Stimulated activated naive CD8-positive, alpha-beta T cell treated with anti-CD3 and anti-CD28 coated beads, Interleukin-15, amount 100 ng/mL, for 72 hours (primary cell): ENCODE measurements around the gene SCAMP5.

Experiments
- ATAC-seq: fragments of 150-1000 bp; cut with Tn5 transposase; 2 replicates; pipeline ENCODE4 v1.10.0; 2021; ENCODE audit warnings: mild to moderate bottlenecking, moderate library complexity
- DNase-seq, 2 donors: peaks; one replicate each; pipeline ENCODE4 v3.0.0; 2021 to 2022
- H3K27ac Mint-ChIP-seq, 2 donors: one replicate each; pipeline ENCODE4 v1.8.0; 2022; ENCODE audit warnings: mild to moderate bottlenecking in 2 of 2, mixed read lengths in 2 of 2, moderate library complexity in 2 of 2
- H3K27me3 Mint-ChIP-seq: one replicate; pipeline ENCODE4 v1.8.0; 2022; ENCODE audit warnings: mixed read lengths
- H3K4me1 Mint-ChIP-seq: one replicate; pipeline ENCODE4 v1.8.0; 2022; ENCODE audit warnings: mild to moderate bottlenecking, mixed read lengths
- H3K4me3 Mint-ChIP-seq, 2 donors: one replicate each; pipeline ENCODE4 v1.8.0; 2022; ENCODE audit warnings: mild to moderate bottlenecking in 2 of 2, mixed read lengths in 2 of 2, moderate library complexity in 1 of 2
- H3K9me3 Mint-ChIP-seq, 2 donors: one replicate each; pipeline ENCODE4 v1.8.0; 2022; ENCODE audit warnings: mixed read lengths in 2 of 2

SCAMP5 gene

GRCh38 chr15:75043509-75044257 is 48.3 kb downstream of the SCAMP5 start:
- DNase-seq (no peak), ATAC-seq (no peak)
- no peaks in the 10 kb centered on the region for H3K27me3 Mint-ChIP-seq
- H3K4me3 Mint-ChIP-seq, result peak overlapping the region in 1 of 2 donors; percentile 44
- no peak overlapping the region for H3K27ac Mint-ChIP-seq
- no peaks in the 10 kb centered on the region for H3K9me3 Mint-ChIP-seq
- peaks cover 74% of the 10 kb centered on the region for H3K4me1 Mint-ChIP-seq

GRCh38 chr15:75044258-75044878 is 49.0 kb downstream of the SCAMP5 start:
- no peaks in the 10 kb centered on the region for H3K9me3 Mint-ChIP-seq
- no peak for ATAC-seq
- peak overlapping the region; percentile 19 to 85 for H3K27ac Mint-ChIP-seq
- no peak for DNase-seq
- peaks cover 68% of the 10 kb centered on the region for H3K4me1 Mint-ChIP-seq
- H3K27me3 Mint-ChIP-seq, result no peaks in the 10 kb centered on the region
- H3K4me3 Mint-ChIP-seq, result no peak overlapping the region

DNA sequence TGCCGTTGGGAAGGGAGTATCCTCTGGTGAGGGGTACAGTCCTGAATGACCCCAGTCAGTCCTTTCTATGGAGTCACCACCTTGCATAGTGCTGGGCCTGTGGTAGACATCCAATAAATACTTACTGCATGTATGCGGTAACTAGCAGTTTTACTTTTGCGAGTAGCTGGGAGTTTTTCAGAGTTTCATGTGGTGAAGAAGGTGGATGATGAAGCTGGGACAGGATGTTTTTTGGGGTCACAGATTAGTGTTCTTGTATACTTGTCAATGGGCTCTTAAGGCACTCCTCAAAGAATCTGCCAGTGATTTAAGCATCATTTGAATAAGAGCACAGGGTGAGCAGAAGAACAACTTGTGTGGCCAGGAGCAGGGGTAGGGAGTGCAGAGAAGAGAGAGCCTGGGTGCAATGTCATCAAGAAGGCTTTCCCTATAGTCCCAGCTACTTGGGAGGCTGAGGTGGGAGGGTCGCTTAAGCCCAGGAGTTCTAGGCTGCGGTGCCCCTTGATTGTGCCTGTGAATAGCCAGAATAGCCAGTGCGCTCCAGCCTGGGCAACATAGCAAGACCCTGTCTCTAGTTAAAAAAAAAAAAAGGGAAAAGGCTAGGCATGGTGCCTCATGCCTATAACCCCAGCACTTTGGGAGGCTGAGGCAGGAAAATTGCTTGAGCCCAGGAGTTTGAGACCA is 50.1 kb downstream of the SCAMP5 start:
- Mint-ChIP-seq H3K27me3 (no peaks in the 10 kb centered on the region), H3K4me3 (peak overlapping the region in 1 of 2 donors; percentile 7), H3K9me3 (no peaks in the 10 kb centered on the region), H3K4me1 (peaks cover 62% of the 10 kb centered on the region), H3K27ac (no peak overlapping the region)
- peak; percentile 4 for ATAC-seq
- DNase-seq, result peak in 1 of 2 donors; percentile 25

DNA sequence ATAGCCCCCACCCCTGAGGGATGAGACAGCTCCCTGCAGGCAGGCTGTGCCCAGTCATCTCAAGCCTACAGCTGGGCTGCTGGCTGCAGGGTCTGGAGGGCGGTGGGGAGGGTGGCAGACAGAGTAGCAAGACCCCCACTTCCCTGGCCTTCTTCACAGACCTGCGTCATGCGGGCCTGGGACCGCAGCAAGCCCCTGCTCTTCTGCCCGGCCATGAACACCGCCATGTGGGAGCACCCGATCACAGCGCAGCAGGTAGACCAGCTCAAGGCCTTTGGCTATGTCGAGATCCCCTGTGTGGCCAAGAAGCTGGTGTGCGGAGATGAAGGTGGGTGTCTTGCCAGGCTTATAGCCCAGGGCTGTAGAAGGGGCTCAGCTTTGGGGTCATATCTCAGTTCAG is 53.0 kb downstream of the SCAMP5 start:
- H3K4me1 Mint-ChIP-seq, result peaks cover 46% of the 10 kb centered on the region
- H3K27me3 Mint-ChIP-seq, result no peaks in the 10 kb centered on the region
- no peak for DNase-seq
- no peak for ATAC-seq
- peak overlapping the region; percentile 25 to 78 for H3K27ac Mint-ChIP-seq
- no peak overlapping the region for H3K4me3 Mint-ChIP-seq
- H3K9me3 Mint-ChIP-seq, result no peaks in the 10 kb centered on the region

GRCh38 chr15:75049392-75049791 is 54.0 kb downstream of the SCAMP5 start:
- Mint-ChIP-seq H3K9me3 (no peaks in the 10 kb centered on the region), H3K27ac (no peak overlapping the region), H3K4me1 (peaks cover 36% of the 10 kb centered on the region), H3K4me3 (no peak overlapping the region), H3K27me3 (no peaks in the 10 kb centered on the region)
- ATAC-seq, result no peak
- DNase-seq, result no peak

DNA sequence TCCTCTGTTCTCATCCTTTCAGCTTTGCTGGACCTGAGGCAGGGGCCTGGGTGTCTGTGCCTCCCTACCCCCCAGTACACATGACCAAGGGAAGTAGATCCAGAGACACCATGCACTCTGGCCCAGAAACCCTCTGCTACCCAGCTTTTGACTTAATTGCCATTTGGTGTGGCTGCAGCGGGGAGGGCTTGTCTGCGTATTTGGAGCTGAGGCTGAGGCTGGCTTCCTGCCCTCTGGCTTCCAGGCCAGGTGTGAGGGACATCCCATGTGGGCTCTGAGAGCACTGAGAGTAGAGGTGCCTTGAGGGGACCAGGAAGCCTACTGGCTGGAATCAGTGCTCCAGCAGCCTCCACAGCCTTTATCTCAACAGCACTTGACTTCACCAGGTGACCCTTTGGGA is 54.9 kb downstream of the SCAMP5 start:
- DNase-seq (no peak), ATAC-seq (no peak)
- Mint-ChIP-seq H3K9me3 (no peaks in the 10 kb centered on the region), H3K27ac (no peak overlapping the region), H3K4me1 (peaks cover 27% of the 10 kb centered on the region), H3K27me3 (no peaks in the 10 kb centered on the region), H3K4me3 (no peak overlapping the region)

DNA sequence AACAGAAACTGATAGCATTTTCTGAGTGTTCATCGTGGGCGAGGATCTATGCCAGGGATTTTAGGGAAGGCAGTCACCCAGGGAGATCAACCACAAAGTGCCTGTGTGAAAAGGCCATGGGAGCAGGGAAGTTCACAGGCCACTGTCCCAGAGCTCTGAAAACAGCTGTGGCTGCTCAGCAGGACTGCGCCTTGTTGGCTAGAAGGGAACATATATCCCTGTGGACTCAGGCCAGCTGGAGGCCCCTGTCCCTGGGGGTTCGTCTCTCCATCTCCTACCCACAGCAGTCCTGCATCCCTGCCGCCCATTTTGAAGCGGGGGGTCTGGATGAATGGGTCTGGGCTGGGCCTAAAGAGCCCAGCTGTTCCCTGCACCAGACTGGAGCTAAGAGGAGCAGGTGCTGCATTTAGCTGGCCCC is 55.8 kb downstream of the SCAMP5 start:
- H3K27ac Mint-ChIP-seq, result no peak overlapping the region
- ATAC-seq, result no peak

DNA sequence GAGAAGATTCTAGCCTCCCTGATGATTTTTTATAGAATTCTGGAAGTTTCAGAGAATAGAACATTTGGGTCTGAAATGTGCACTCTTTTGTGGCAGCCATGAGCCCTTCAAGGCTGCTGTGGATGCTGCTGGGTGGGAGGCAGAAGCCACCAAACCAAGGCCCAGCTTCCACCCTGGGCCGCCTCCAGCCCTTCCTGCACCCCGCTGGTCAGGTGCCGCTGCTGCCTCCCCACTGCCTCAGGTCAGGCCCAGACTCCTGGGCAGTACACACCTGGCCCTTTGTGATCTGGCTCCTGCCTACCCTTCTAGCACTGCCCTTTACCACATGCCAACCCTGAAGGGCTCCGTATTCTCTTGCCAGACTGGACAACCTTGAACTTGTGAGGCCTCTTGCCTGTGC is 56.3 kb downstream of the SCAMP5 start:
- DNase-seq, result no peak
- ATAC-seq, result no peak
- H3K27me3 Mint-ChIP-seq, result no peaks in the 10 kb centered on the region
- H3K4me3 Mint-ChIP-seq, result no peak overlapping the region
- peaks cover 14% of the 10 kb centered on the region for H3K4me1 Mint-ChIP-seq
- no peaks in the 10 kb centered on the region for H3K9me3 Mint-ChIP-seq
- H3K27ac Mint-ChIP-seq, result no peak overlapping the region

More for the DNA sequence above, 55.8 kb downstream of the SCAMP5 start:
- no peak for DNase-seq
- no peak overlapping the region for H3K4me3 Mint-ChIP-seq
- H3K4me1 Mint-ChIP-seq, result peaks cover 19% of the 10 kb centered on the region
- no peaks in the 10 kb centered on the region for H3K9me3 Mint-ChIP-seq
- H3K27me3 Mint-ChIP-seq, result no peaks in the 10 kb centered on the region

DNA sequence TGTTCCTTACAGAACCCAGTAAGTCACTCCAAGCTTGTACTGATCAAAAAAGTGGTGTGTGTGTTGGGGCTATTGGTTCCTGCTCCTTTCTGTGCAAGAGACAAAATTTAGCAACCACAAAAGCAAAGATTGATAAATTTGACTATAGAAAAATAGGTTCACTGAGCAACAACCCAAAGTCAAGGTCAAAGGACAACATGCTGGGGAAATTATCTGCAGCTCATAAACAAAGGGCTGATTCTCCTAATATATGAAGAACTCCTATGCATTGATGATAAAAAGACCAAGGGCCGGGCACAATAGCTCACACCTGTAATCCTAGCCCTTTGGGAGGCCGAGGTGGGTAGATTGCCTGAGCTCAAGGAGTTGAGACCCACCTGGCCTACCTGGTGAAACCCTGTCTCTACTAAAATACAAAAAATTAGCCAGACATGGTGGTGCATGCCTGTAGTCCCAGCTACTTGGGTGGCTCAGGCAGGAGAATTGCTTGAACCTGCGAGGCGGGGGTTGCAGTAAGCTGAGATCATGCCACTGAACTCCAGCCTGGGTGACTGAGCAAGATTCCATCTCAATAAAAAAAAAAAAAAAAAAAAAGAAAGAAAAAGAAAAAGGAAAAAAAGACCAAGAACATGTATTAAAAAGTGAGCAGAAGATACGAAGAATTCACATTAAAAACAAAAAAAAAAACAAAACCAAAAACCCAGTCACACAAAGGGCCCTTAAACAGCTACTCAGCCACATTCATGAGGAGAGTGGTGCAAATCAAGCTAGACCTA is 57.8 kb downstream of the SCAMP5 start:
- no peaks in the 10 kb centered on the region for H3K9me3 Mint-ChIP-seq

DNA sequence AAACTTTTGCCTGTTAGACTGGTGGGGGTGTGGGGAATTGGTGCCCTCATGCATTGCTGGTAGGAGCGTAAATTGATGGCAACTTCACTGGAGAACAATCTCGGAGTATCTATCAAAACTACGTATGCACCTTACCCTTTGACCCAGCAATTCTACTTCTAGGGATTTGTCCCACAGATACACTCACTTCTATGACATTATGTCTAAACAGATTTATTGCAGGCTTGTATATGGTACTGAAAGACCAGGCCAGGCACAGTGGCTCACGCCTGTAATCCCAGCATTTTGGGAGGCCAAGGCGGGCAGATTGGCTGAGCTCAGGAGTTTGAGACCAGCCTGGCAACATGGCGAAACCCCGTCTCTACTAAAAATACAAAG is 58.4 kb downstream of the SCAMP5 start:
- no peaks in the 10 kb centered on the region for H3K27me3 Mint-ChIP-seq
- no peak overlapping the region for H3K27ac Mint-ChIP-seq
- no peak for DNase-seq

More for the DNA sequence above, 57.8 kb downstream of the SCAMP5 start:
- ATAC-seq (no peak), DNase-seq (no peak)
- Mint-ChIP-seq H3K27ac (peak overlapping the region in 1 of 2 donors; percentile 40), H3K27me3 (no peaks in the 10 kb centered on the region), H3K4me3 (no peak overlapping the region), H3K4me1 (no peaks in the 10 kb centered on the region)

GRCh38 chr15:75054172-75054897 is 59.0 kb downstream of the SCAMP5 start:
- Mint-ChIP-seq H3K27me3 (no peaks in the 10 kb centered on the region), H3K4me3 (no peak overlapping the region), H3K27ac (no peak overlapping the region), H3K9me3 (no peaks in the 10 kb centered on the region), H3K4me1 (no peaks in the 10 kb centered on the region)
- no peak for ATAC-seq
- DNase-seq, result no peak

More for the DNA sequence above, 58.4 kb downstream of the SCAMP5 start:
- H3K4me1 Mint-ChIP-seq, result no peaks in the 10 kb centered on the region
- no peak overlapping the region for H3K4me3 Mint-ChIP-seq
- H3K9me3 Mint-ChIP-seq, result no peaks in the 10 kb centered on the region
- no peak for ATAC-seq

DNA sequence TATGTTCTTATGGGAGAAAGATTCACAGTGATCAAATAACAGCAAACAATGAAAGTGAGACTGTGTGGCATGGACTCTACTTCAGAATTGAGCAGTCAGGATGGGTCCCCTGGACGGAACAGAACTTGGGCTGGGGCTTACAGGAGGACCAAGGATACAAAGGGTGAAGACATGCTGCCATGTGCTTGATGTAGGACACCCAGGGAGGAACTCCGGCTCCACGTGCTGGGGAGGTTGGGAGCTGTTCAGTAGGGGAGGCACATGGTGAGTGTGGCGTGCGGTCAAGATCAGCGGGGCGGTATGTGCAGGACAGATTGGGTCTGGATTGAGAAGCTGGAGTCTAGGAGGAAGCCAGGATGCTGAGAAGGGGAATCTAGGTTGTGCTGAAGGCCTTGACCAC is 60.7 kb downstream of the SCAMP5 start:
- peak overlapping the region in 1 of 2 donors; percentile 13 for H3K27ac Mint-ChIP-seq
- DNase-seq (no peak), ATAC-seq (no peak)
- H3K4me1 Mint-ChIP-seq, result peaks cover 2% of the 10 kb centered on the region
- no peak overlapping the region for H3K4me3 Mint-ChIP-seq
- no peaks in the 10 kb centered on the region for H3K27me3 Mint-ChIP-seq
- no peaks in the 10 kb centered on the region for H3K9me3 Mint-ChIP-seq

DNA sequence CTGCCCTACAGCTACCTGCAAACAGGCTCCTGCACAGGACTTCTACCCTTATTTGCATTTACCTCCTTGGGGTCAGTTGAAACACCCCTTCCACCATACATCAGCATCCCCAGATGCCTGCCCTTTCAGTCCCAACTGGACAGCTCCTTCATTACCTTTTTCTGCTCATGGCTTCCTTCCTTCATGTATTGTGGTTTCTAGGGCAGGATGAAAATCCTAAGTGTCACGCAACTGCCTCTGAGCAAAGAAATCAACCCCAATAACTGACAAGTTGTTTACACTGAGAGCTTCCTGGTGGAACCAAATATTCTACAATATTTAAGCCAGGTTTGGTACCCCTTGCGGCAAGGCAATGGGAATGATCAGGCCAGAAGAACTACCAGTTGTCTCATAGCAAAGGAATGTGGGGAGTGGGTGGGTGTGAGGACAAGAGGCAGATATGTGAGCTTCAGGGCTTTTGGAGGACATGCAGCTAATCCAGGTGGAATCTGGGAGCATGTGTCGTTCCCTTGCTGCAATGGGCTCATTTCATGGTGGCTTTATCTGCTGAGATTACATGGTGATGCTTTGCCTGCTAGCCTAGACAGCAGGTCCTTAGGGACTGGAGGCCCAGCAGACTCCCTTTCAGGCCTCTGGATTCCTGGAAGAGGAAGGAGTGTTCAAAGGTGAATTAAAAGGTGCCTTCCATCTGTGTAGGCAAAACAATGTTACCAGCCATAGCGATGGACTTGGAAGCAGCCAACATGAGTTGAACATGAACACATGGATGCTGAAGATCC is 63.0 kb downstream of the SCAMP5 start:
- Mint-ChIP-seq H3K27ac (peak overlapping the region in 1 of 2 donors; percentile 1), H3K9me3 (no peaks in the 10 kb centered on the region), H3K4me3 (no peak overlapping the region), H3K27me3 (no peaks in the 10 kb centered on the region), H3K4me1 (peaks cover 11% of the 10 kb centered on the region)
- DNase-seq (no peak), ATAC-seq (no peak)

GRCh38 chr15:75059607-75060006 is 64.2 kb downstream of the SCAMP5 start:
- no peaks in the 10 kb centered on the region for H3K9me3 Mint-ChIP-seq
- peaks cover 10% of the 10 kb centered on the region for H3K27me3 Mint-ChIP-seq
- H3K4me3 Mint-ChIP-seq, result no peak overlapping the region
- H3K4me1 Mint-ChIP-seq, result peaks cover 11% of the 10 kb centered on the region
- DNase-seq, result no peak
- peak overlapping the region in 1 of 2 donors; percentile 92 for H3K27ac Mint-ChIP-seq
- no peak for ATAC-seq
